HepG2 (cell line): ENCODE results near the gene PLA2G7. TPM values are rescaled to one million over a fixed set of nuclear protein-coding genes. Genes with fewer than 3 reads are reported as not detected.

Experiments used
- ATAC-seq: fragments of 200-7000 bp; cut with Tn5 transposase; 3 replicates; pipeline ENCODE4 v1.9.1; 2020; ENCODE audit warnings: mild to moderate bottlenecking, moderate library complexity
- BruUV-seq: library from RNA; stranded (reverse); fragments of 400-500 nt; replicated peaks from 2 replicates; lab custom pipeline; 2021; lab: Mats Ljungman, UMichigan
- CTCF ChIA-PET: fragments of 300-600 bp; formaldehyde crosslinking; extraction: SDS; loops from one replicate; lab custom pipeline; 2021; ENCODE audit warnings: low total read pairs, inconsistent platforms, low intra/inter-chr PET ratio; lab: Yijun Ruan, JAX
- POLR2A ChIA-PET: fragments of 350-600 bp; sonication (Branson Sonifier 250); formaldehyde crosslinking; loops from one replicate; lab custom pipeline; 2020; ENCODE audit warnings: antibody characterized with exemption, inconsistent platforms; lab: Yijun Ruan, JAX
- DNase-seq: peaks from one replicate; pipeline ENCODE4 v3.0.0-alpha.2; 2015; ENCODE audit warnings: low spot score
- FAIRE-seq: peaks from 3 replicates; lab custom pipeline; 2011; peaks lifted over from hg19 to GRCh38; lab: Jason Lieb, UNC
- H2AFZ ChIP-seq: one replicate; pipeline ENCODE4 v1.6.1; 2011; ENCODE audit warnings: low read length, inconsistent platforms
- H3K27ac ChIP-seq: fragments of 300-600 bp; 3 replicates; pipeline ENCODE4 v1.8.0; 2011; ENCODE audit warnings: mixed run types, mild to moderate bottlenecking, mixed read lengths, low read length, inconsistent platforms; ENCODE audit not compliant: insufficient read depth; ENCODE audit errors: extremely low read length
- H3K27me3 ChIP-seq, 2 experiments: fragments of 200-600 bp in 1 of 2; 2 replicates in 1 of 2; 3 replicates in 1 of 2; pipeline versions ENCODE4 v1.6.0 to v1.8.0; 2011; ENCODE audit warnings: low read length in 2 of 2, mild to moderate bottlenecking in 2 of 2, moderate library complexity in 2 of 2, inconsistent platforms in 1 of 2; ENCODE audit not compliant: insufficient read depth in 2 of 2, control insufficient read depth in 1 of 2
- H3K36me3 ChIP-seq, 2 experiments: fragments of 200-600 bp in 1 of 2; replicated peaks in 1 of 2; 2 replicates in 1 of 2; 3 replicates in 1 of 2; pipeline versions ENCODE4 v1.5.1 to v1.8.0; 2011; ENCODE audit warnings: low read length in 2 of 2, inconsistent platforms in 1 of 2; ENCODE audit not compliant: insufficient read depth in 2 of 2, control insufficient read depth in 1 of 2
- H3K4me1 ChIP-seq: 2 replicates; pipeline ENCODE4 v1.5.1; 2012; ENCODE audit warnings: low read length, inconsistent platforms; ENCODE audit not compliant: insufficient read depth
- H3K4me2 ChIP-seq: 2 replicates; pipeline ENCODE4 v1.6.0; 2011; ENCODE audit warnings: low read depth, low read length, inconsistent platforms
- H3K4me3 ChIP-seq, 3 experiments: fragments of 200-600 bp in 1 of 3; sonication (generic), shearing (Covaris generic) in 1 of 3; replicated peaks in 1 of 3; 2 replicates each; pipeline ENCODE4 v1.5.1; 2011 to 2016; ENCODE audit warnings: low read length in 3 of 3, inconsistent platforms in 2 of 3, low read depth in 2 of 3, mild to moderate bottlenecking in 2 of 3, control low read depth in 1 of 3, mixed read lengths in 1 of 3; ENCODE audit not compliant: insufficient read depth in 1 of 3
- H3K79me2 ChIP-seq: one replicate; pipeline ENCODE4 v1.6.1; 2011; ENCODE audit warnings: low read length, inconsistent platforms; ENCODE audit not compliant: insufficient read depth
- H3K9ac ChIP-seq: 2 replicates; pipeline ENCODE4 v1.6.0; 2011; ENCODE audit warnings: mild to moderate bottlenecking, low read depth, low read length, inconsistent platforms; ENCODE audit not compliant: insufficient read depth
- H3K9me3 ChIP-seq: 2 replicates; pipeline ENCODE4 v1.5.1; 2012; ENCODE audit warnings: mild to moderate bottlenecking, low read length
- H4K20me1 ChIP-seq: 2 replicates; pipeline ENCODE4 v1.6.0; 2011; ENCODE audit warnings: inconsistent platforms, mild to moderate bottlenecking, low read length, moderate library complexity; ENCODE audit not compliant: insufficient read depth
- AKNA ChIP-seq: sonication (generic); formaldehyde crosslinking; IDR thresholded peaks from 2 replicates; pipeline ENCODE4 v1.4.0; 2020; ENCODE audit warnings: missing genetic modification reagents, borderline replicate concordance
- DRAP1 ChIP-seq: IDR thresholded peaks from 2 replicates; pipeline ENCODE4 v1.6.1; 2016; ENCODE audit warnings: missing genetic modification reagents, missing compliant biosample characterization
- ELF4 ChIP-seq: sonication (generic); formaldehyde crosslinking; IDR thresholded peaks from 2 replicates; pipeline ENCODE4 v1.5.0; 2020; ENCODE audit warnings: missing genetic modification reagents, mild to moderate bottlenecking, moderate library complexity, borderline replicate concordance
- PHF21A ChIP-seq: sonication (generic); formaldehyde crosslinking; IDR thresholded peaks from 2 replicates; pipeline ENCODE4 v1.5.0; 2020; ENCODE audit warnings: mild to moderate bottlenecking, missing genetic modification reagents
- SRY ChIP-seq: sonication (generic); formaldehyde crosslinking; IDR thresholded peaks from 2 replicates; pipeline ENCODE4 v1.8.0; 2022; ENCODE audit warnings: mild to moderate bottlenecking, missing genetic modification reagents
- THAP9 ChIP-seq: sonication (generic); formaldehyde crosslinking; IDR thresholded peaks from 2 replicates; pipeline ENCODE4; 2020; ENCODE audit warnings: missing genetic modification reagents, mild to moderate bottlenecking, borderline replicate concordance
- USF2 ChIP-seq, 2 experiments: sonication (generic) in 1 of 2; formaldehyde crosslinking in 1 of 2; IDR thresholded peaks; 2 replicates each; pipeline versions ENCODE4 v1.5.1 to v1.6.1; 2011 to 2020; ENCODE audit warnings: borderline replicate concordance in 1 of 2, low read depth in 1 of 2, low read length in 1 of 2, mild to moderate bottlenecking in 1 of 2, missing genetic modification reagents in 1 of 2, moderate library complexity in 1 of 2
- ZNF296 ChIP-seq: sonication (generic); formaldehyde crosslinking; conservative IDR thresholded peaks from 2 replicates; pipeline ENCODE4 v1.5.0; 2020; ENCODE audit warnings: mild to moderate bottlenecking, missing genetic modification reagents
- ZNF468 ChIP-seq: sonication (generic); formaldehyde crosslinking; IDR thresholded peaks from 2 replicates; pipeline ENCODE4 v1.8.0; 2022; ENCODE audit warnings: mild to moderate bottlenecking, moderate library complexity, missing genetic modification reagents
- ZNF496 ChIP-seq: sonication (generic); formaldehyde crosslinking; IDR thresholded peaks from 2 replicates; pipeline ENCODE4 v1.8.1; 2023; ENCODE audit warnings: mild to moderate bottlenecking, moderate library complexity, missing genetic modification reagents; ENCODE audit not compliant: insufficient replicate concordance
- ZNF780A ChIP-seq: sonication (generic); formaldehyde crosslinking; IDR thresholded peaks from 2 replicates; pipeline ENCODE4 v1.8.0; 2022; ENCODE audit warnings: mild to moderate bottlenecking, missing genetic modification reagents, moderate library complexity
- WGBS: methylation state at CpG from one replicate; pipeline ENCODE4 v1.1.6; 2017; ENCODE audit warnings: low lambda C conversion rate; 5-methylcytosine and 5-hydroxymethylcytosine counted together
- in situ Hi-C: cut with HindIII; loops from 2 replicates; pipeline ENCODE4 v1.10.0; 2017; ENCODE audit warnings: low pct_unique_long_range_greater_than_20kb; ENCODE audit not compliant: extremely low pct_ligation_motif_present
- intact Hi-C: fragments of 100-400 bp; cut with micrococcal nuclease; formaldehyde crosslinking; loops from one replicate; pipeline ENCODE4 v1.10.0; 2022; ENCODE audit not compliant: unreplicated experiment
- polyA plus RNA-seq, 8 experiments: library from polyadenylated mRNA; depleted of rRNA in 3 of 8; stranded (reverse) in 7 of 8; unstranded in 1 of 8; fragments of >200 nt; fragmentation: Illumina TruSeq in 4 of 8; extraction: Trizol in 4 of 8; gene quantifications; 2 replicates each; pipeline versions ENCODE4 v1.2.1 to v1.2.3, GENCODE V29; 2011 to 2016; ENCODE audit warnings: low read depth in 4 of 8, missing spikeins in 1 of 8, mixed read lengths in 1 of 8; ENCODE audit not compliant: insufficient read depth in 1 of 8
- total RNA-seq, 5 experiments: library from RNA; depleted of rRNA; stranded (reverse); fragments of >200 nt; fragmentation: Illumina TruSeq; extraction: Trizol; gene quantifications; 2 replicates each; pipeline ENCODE4 v1.2.3, GENCODE V29; 2016; ENCODE audit warnings: low read depth in 1 of 5

The PLA2G7 gene
- total and polyA plus RNA-seq, 2 of the 13 experiments (the other 11 are each of a cell fraction or from before 2014, with no cell fraction given): not detected

DNA sequence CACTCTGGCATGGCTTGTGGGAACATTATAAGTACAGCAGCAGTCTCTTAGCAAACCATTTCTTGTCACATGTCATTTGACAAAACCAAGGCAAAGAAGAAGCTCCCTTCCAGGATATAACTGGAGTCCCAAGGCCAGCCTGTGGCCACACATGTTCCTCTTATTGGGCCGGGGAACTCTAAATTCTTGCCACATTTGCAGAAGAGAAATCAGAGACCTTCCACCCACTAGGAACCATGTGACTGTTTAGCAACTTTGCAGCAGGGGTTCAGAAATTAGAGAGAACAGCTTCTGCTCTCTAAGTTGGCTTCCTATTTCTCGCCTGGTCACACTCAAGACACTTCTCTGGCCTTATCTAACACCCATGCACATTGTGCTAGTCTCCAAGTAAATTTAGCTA lies 37.6 kb upstream of the PLA2G7 start:
- POLR2A ChIA-PET: no interaction called here
- CTCF ChIA-PET: no interaction called here
- WGBS: 0% methylated on average over 2 of the region's 2 CpGs
- no TSS peak for BruUV-seq
- ATAC-seq (no peak), DNase-seq (no peak), FAIRE-seq (no peak)
- H3K36me3 ChIP-seq: no peaks in the 10 kb centered on the region
- in situ Hi-C loops (no loop called here), intact Hi-C loops (no loop called here)
- no peak overlapping the region for H3K27ac ChIP-seq
- no peaks in the 10 kb centered on the region for H3K27me3 ChIP-seq
- H3K9me3 ChIP-seq: 0 out of 2 replicates have a peak, but pooled peaks cover under 1% of the 10 kb centered on the region
- H3K9ac ChIP-seq: no peak overlapping the region
- no peak overlapping the region for H3K4me3 ChIP-seq
- no peaks in the 10 kb centered on the region for H4K20me1 ChIP-seq
- peaks cover 8% of the 10 kb centered on the region; the same call in 1 of the 2 replicates for H3K4me1 ChIP-seq
- H3K4me2 ChIP-seq: no peak overlapping the region
- no peaks in the 10 kb centered on the region for H3K79me2 ChIP-seq
- no peak overlapping the region for H2AFZ ChIP-seq
- TF ChIP-seq AKNA (CRISPR knock-in tag) (no peak), ZNF296 (no peak), ZNF468 (CRISPR knock-in tag) (no peak), USF2 (IDR thresholded peaks at IDR 0.05; ENCODE audit: low read depth, low read length) (no peak), USF2 (CRISPR knock-in tag; IDR thresholded peaks at IDR 0.05; ENCODE audit: borderline replicate concordance) (no peak), THAP9 (no peak), ELF4 (CRISPR knock-in tag) (no peak), ZNF780A (CRISPR knock-in tag) (no peak), PHF21A (CRISPR knock-in tag) (no peak), DRAP1 (CRISPR knock-in tag) (no peak), SRY (CRISPR knock-in tag) (no peak), ZNF496 (CRISPR knock-in tag) (no peak)
